ENCODE measurements around the gene MEF2C.

Gene MEF2C

GRCh38 chr5:88708021-88708420 is 175.0 kb downstream of the MEF2C start:
- DNase-seq: no peak

GRCh38 chr5:88707216-88707965 is 175.6 kb downstream of the MEF2C start:
- no peak for DNase-seq

GRCh38 chr5:88702332-88702731 is 180.7 kb downstream of the MEF2C start:
- no peak for DNase-seq

- DNase-seq: no peak
These were observed 182.9 kb downstream of the MEF2C start for GRCh38 chr5:88700121-88700520.

GRCh38 chr5:88698290-88698689 is 184.7 kb downstream of the MEF2C start:
- DNase-seq: no peak

- no peak for DNase-seq
These were observed 186.5 kb downstream of the MEF2C start for GRCh38 chr5:88696466-88696865.

GRCh38 chr5:88695931-88696330 is 187.1 kb downstream of the MEF2C start:
- DNase-seq: no peak

GRCh38 chr5:88695232-88695631 is 187.8 kb downstream of the MEF2C start:
- no peak for DNase-seq

GRCh38 chr5:88694023-88694679 is 188.8 kb downstream of the MEF2C start:
- no peak for DNase-seq

- peak; percentile 9 for DNase-seq
These were observed 189.7 kb downstream of the MEF2C start for GRCh38 chr5:88693071-88693932.

GRCh38 chr5:88691945-88692868 is 190.8 kb downstream of the MEF2C start:
- DNase-seq: no peak

- DNase-seq: peak; percentile 27
These were observed 191.8 kb downstream of the MEF2C start for GRCh38 chr5:88691230-88691582.

GRCh38 chr5:88690409-88691229 is 192.4 kb downstream of the MEF2C start:
- DNase-seq: peak; percentile 27

GRCh38 chr5:88689668-88690408 is 193.1 kb downstream of the MEF2C start:
- DNase-seq: no peak

- no peak for DNase-seq
These were observed 193.9 kb downstream of the MEF2C start for GRCh38 chr5:88688984-88689667.

- no peak for DNase-seq
These were observed 194.6 kb downstream of the MEF2C start for GRCh38 chr5:88688156-88688983.

- no peak for DNase-seq
These were observed 195.5 kb downstream of the MEF2C start for GRCh38 chr5:88687373-88687911.

GRCh38 chr5:88686726-88687125 is 196.3 kb downstream of the MEF2C start:
- DNase-seq: no peak
